Mesothelial cell of epicardium (in vitro differentiated cells): ENCODE measurements around the gene PI4K2A. TPM values are rescaled to one million over a fixed set of nuclear protein-coding genes. Genes with fewer than 3 reads are reported as not detected.
A peak's percentile ranks its signal among the peaks of the same experiment; 100 is the strongest.

Experiments used
- DNase-seq, 2 experiments: peaks; one replicate each; pipeline ENCODE4 v3.0.0; 2021; ENCODE audit warnings: low spot score in 2 of 2; ENCODE audit not compliant: unreplicated experiment in 2 of 2
- H3K27ac Mint-ChIP-seq: 2 replicates; pipeline ENCODE4 v1.8.0; 2021; ENCODE audit warnings: mixed read lengths
- H3K27me3 Mint-ChIP-seq: 2 replicates; pipeline ENCODE4 v1.8.0; 2021; ENCODE audit warnings: low read depth, mixed read lengths
- H3K36me3 Mint-ChIP-seq: 2 replicates; pipeline ENCODE4 v1.8.0; 2021; ENCODE audit warnings: mixed read lengths
- H3K4me1 Mint-ChIP-seq: 2 replicates; pipeline ENCODE4 v1.8.0; 2021; ENCODE audit warnings: mixed read lengths
- H3K4me3 Mint-ChIP-seq: 2 replicates; pipeline ENCODE4 v1.8.0; 2021; ENCODE audit warnings: mild to moderate bottlenecking, moderate library complexity, mixed read lengths
- H3K9me3 Mint-ChIP-seq: 2 replicates; pipeline ENCODE4 v1.8.0; 2021; ENCODE audit warnings: mixed read lengths
- total RNA-seq: library from RNA; stranded (reverse); gene quantifications from 3 replicates; pipeline ENCODE4 v1.2.1, GENCODE V29; 2021
- TF ChIP-seq, protein P1 (sequence below): fragments of 200-600 bp; sonication (generic); IDR thresholded peaks from one replicate; pipeline ENCODE4 v1.5.0; 2021; ENCODE audit warnings: antibody characterized with exemption; ENCODE audit not compliant: unreplicated experiment

Gene PI4K2A
- total RNA-seq, 1 donor from 2014 or later = 18.7 TPM

DNA sequence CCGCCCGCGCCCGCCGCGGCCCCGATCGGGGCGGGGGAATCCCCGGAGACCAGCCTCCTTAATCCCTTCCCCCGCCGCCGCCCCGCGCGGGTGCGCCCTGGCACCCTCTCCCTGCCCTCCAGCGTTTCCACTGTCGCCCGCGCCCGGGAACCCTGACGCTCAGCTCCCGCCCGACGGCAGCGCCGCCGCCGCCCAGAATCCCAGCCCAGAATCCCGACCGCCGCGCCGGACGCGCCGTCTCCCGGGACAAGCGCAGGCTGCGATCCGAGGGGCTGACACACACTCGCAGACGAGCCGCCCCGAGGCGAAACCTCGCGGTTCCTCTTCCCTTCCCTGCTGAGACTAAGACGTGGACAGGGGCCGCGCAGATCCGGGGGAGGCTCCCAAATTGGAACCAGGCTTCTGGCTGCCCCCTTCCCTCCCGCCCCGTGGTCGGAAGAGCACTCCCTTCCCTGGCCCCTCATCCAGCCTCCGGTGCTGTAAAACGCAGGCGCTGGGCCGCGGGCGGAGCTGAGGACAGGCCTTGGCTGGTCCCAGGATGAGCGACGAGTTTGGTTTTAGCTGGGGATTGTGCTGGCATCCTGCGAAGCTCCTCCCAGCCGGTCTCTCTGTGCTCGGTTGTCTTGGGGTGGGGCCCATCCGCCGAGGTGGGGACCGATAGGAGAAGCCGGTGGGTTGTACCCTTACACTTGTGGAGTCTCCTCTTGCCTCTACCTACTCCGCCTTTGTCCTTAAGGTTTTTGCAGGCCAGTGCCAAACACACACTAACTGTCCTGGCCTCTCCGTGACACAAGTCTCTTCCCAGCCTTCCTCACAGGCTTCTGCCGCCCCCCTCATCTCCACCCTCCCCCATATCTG lies 74.2 kb downstream of the PI4K2A start:
- TF ChIP-seq, protein P1, sequence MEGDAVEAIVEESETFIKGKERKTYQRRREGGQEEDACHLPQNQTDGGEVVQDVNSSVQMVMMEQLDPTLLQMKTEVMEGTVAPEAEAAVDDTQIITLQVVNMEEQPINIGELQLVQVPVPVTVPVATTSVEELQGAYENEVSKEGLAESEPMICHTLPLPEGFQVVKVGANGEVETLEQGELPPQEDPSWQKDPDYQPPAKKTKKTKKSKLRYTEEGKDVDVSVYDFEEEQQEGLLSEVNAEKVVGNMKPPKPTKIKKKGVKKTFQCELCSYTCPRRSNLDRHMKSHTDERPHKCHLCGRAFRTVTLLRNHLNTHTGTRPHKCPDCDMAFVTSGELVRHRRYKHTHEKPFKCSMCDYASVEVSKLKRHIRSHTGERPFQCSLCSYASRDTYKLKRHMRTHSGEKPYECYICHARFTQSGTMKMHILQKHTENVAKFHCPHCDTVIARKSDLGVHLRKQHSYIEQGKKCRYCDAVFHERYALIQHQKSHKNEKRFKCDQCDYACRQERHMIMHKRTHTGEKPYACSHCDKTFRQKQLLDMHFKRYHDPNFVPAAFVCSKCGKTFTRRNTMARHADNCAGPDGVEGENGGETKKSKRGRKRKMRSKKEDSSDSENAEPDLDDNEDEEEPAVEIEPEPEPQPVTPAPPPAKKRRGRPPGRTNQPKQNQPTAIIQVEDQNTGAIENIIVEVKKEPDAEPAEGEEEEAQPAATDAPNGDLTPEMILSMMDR = no peak
- Mint-ChIP-seq H3K36me3 (peaks cover 11% of the 10 kb centered on the region), H3K27ac (peak overlapping the region; percentile 100), H3K27me3 (no peaks in the 10 kb centered on the region), H3K4me3 (peak overlapping the region; percentile 98), H3K4me1 (peaks cover 54% of the 10 kb centered on the region), H3K9me3 (no peaks in the 10 kb centered on the region)
- peak; percentile 59 to 77 for DNase-seq

DNA sequence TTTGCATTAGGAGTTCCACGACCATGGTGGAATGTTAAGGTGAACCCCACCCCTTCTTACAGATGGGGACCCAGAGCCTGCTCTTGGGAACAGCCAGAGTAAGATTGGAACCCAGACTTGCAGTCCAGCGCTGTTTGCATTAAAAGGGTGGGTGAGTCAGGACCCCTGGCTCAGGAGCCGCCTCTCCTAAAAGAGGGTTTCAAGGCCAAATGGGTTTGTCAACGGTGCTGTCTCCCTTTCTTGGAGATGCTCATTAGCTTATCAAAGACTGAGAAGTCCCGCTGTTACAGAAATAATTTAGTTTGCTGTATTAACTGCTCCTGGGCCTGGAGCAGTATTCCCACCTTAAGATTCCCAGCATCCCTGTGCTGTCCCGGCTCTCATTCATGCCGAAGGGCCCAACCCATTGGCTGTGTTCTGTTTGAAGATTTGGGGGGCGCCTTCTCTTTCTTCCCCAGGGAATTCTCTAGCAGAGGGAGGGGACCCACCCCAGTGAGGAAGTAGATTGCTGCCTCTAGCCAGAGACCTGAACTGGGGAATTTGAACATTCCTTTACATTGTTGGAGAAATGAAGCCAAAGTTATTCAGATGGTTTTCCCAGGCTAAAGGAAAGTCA lies 74.9 kb downstream of the PI4K2A start:
- Mint-ChIP-seq H3K36me3 (peaks cover 13% of the 10 kb centered on the region), H3K27me3 (no peaks in the 10 kb centered on the region), H3K27ac (peak overlapping the region; percentile 100), H3K9me3 (no peaks in the 10 kb centered on the region), H3K4me3 (peak overlapping the region; percentile 98), H3K4me1 (peaks cover 54% of the 10 kb centered on the region)
- TF ChIP-seq, protein P1 = no peak
- DNase-seq = no peak

DNA sequence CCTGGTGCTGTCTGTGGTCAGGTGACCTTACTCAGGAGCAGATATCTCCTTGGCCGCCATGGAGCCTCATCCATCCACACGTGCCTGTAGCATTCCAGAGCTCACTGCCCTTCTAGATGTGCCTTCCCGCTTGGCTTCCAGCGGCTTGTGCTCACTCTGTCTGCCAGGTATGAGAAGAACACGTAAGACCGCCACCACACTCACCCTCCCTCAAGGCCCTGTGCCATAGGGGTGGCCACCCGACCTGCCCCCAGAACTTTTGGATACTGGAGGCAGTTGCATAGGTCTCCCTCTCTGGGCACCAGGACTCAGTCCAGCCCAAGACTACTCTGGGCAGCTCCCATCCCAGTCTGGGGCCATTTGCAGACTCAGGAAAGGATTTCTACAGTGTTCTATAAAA lies 77.2 kb downstream of the PI4K2A start:
- Mint-ChIP-seq H3K9me3 (no peaks in the 10 kb centered on the region), H3K36me3 (peaks cover 21% of the 10 kb centered on the region), H3K27me3 (no peaks in the 10 kb centered on the region), H3K27ac (peak overlapping the region; percentile 47), H3K4me3 (no peak overlapping the region), H3K4me1 (peaks cover 54% of the 10 kb centered on the region)
- TF ChIP-seq, protein P1 = no peak
- no peak for DNase-seq

DNA sequence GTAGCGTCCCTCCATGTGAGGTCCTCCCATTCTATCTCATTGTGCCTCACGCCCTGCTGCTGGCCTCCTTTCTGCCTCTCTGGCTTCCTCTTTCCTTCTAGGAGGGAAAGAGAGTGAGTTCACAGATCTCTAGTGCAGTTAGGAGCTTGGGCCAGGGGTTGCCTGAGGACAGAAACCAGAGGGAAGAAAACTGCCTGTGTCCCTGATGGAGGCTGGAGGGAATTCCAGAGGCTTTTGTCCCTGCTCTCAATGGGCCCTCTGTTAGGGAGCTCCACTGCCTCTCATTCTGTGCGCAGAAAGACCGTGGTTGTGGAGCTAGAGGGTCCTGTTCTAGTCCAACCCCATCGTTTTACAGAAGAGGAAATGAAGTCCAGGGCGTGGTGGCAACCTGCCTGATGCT lies 77.7 kb downstream of the PI4K2A start:
- H3K4me3 Mint-ChIP-seq = no peak overlapping the region
- no peaks in the 10 kb centered on the region for H3K9me3 Mint-ChIP-seq
- no peak for DNase-seq
- TF ChIP-seq, protein P1 = no peak
- H3K27me3 Mint-ChIP-seq = no peaks in the 10 kb centered on the region
- H3K36me3 Mint-ChIP-seq = peaks cover 21% of the 10 kb centered on the region
- peaks cover 49% of the 10 kb centered on the region for H3K4me1 Mint-ChIP-seq
- H3K27ac Mint-ChIP-seq = peak overlapping the region; percentile 74

DNA sequence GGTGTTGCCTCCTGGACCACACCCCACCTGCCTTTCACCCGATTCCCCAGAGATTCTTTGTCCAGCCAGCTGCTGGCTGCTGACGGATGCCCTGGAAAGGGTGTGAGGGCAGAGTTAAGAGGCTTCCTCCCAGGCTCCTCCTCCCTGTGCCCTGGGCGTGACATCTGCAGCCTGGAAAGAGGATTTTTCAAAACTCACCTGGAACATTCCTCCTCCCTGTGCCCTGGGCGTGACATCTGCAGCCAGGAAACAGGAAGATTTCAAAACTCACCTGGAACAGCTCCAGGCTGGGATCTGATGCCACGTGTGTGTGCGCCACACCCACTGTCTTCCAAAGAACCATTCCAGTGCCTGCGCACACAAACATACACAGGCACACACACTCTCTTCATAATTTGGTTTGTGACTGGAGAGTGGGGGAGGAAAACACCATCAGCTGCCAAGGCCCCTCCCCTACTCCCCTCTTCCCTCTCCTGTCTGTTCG lies 78.2 kb downstream of the PI4K2A start:
- no peak for DNase-seq
- TF ChIP-seq, protein P1 = no peak
- Mint-ChIP-seq H3K4me3 (no peak overlapping the region), H3K9me3 (no peaks in the 10 kb centered on the region), H3K36me3 (peaks cover 21% of the 10 kb centered on the region), H3K27me3 (no peaks in the 10 kb centered on the region), H3K27ac (peak overlapping the region; percentile 74), H3K4me1 (peaks cover 49% of the 10 kb centered on the region)
